B cell (primary cell): Measurements from ENCODE around the gene RNU1-4. TPM values are rescaled to one million over a fixed set of nuclear protein-coding genes. Genes with fewer than 3 reads are reported as not detected.
"Not testable (repeated sequence)": the region's sequence is repeated elsewhere in the genome, so short reads cannot be mapped to it uniquely, and the experiment has no call there.

Experiments used
- ATAC-seq: fragments of 200-7000 bp; cut with Tn5 transposase; one replicate; pipeline ENCODE4 v1.10.0; 2021; ENCODE audit warnings: low read depth, mild to moderate bottlenecking, moderate number of reproducible peaks, moderate library complexity
- CTCF ChIA-PET: fragments of 350-600 bp; sonication (Branson Sonifier 250); formaldehyde crosslinking; loops from one replicate; lab custom pipeline; 2021; ENCODE audit warnings: antibody characterized with exemption, inconsistent platforms; lab: Charles Lee
- POLR2A ChIA-PET: fragments of 350-600 bp; sonication (Branson Sonifier 250); formaldehyde crosslinking; loops from one replicate; lab custom pipeline; 2021; ENCODE audit warnings: antibody characterized with exemption; lab: Charles Lee
- DNase-seq: peaks from one replicate; pipeline ENCODE4 v3.0.0; 2013
- H2AFZ ChIP-seq: 2 replicates; pipeline ENCODE4 v1.6.1; 2012; ENCODE audit warnings: mild to moderate bottlenecking, low read depth, low read length; ENCODE audit not compliant: insufficient read depth, poor library complexity, severe bottlenecking
- H3K27ac ChIP-seq, 2 donors: 1 replicate in 1 of 2; 2 replicates in 1 of 2; pipeline ENCODE4 v1.5.1; 2012 to 2013; ENCODE audit warnings: low read length in 2 of 2, mild to moderate bottlenecking in 2 of 2, moderate library complexity in 1 of 2
- H3K27me3 ChIP-seq, 4 experiments: fragments of 200-600 bp in 1 of 4; sonication (generic) in 1 of 4; replicated peaks in 1 of 4; 1 replicate in 2 of 4; 2 replicates in 2 of 4; pipeline versions ENCODE4 v1.6.1 to v1.7.0; 2013 to 2016; ENCODE audit warnings: low read length in 3 of 4, mild to moderate bottlenecking in 2 of 4, mixed read lengths in 1 of 4, moderate library complexity in 1 of 4; ENCODE audit not compliant: insufficient read depth in 4 of 4, control insufficient read depth in 3 of 4; ENCODE audit errors: control extremely low read depth in 1 of 4
- H3K36me3 ChIP-seq, 2 experiments: replicated peaks in 1 of 2; 1 replicate in 1 of 2; 2 replicates in 1 of 2; pipeline versions ENCODE4 v1.6.1 to v1.7.1; 2013; ENCODE audit warnings: low read length in 1 of 2; ENCODE audit not compliant: insufficient read depth in 2 of 2, control insufficient read depth in 1 of 2; ENCODE audit errors: control extremely low read depth in 1 of 2, extremely low read depth in 1 of 2
- H3K4me1 ChIP-seq, 2 donors: fragments of 200-600 bp in 1 of 2; sonication (generic) in 1 of 2; 1 replicate in 1 of 2; 2 replicates in 1 of 2; pipeline versions ENCODE4 v1.5.1 to v1.6.1; 2013 to 2017; ENCODE audit warnings: low read length in 2 of 2; ENCODE audit not compliant: control insufficient read depth in 2 of 2, insufficient read depth in 2 of 2
- H3K4me2 ChIP-seq: replicated peaks from 2 replicates; pipeline ENCODE3; 2012; ENCODE audit warnings: mild to moderate bottlenecking, low read depth, low read length; ENCODE audit not compliant: poor library complexity, severe bottlenecking
- H3K4me3 ChIP-seq, 5 experiments: fragments of 200-600 bp in 1 of 5; sonication (generic) in 1 of 5; 1 replicate in 3 of 5; 2 replicates in 2 of 5; pipeline versions ENCODE4 v1.5.1 to v1.7.0; 2011 to 2016; ENCODE audit warnings: low read length in 4 of 5, mild to moderate bottlenecking in 4 of 5, low read depth in 2 of 5, control low read depth in 1 of 5, moderate library complexity in 1 of 5; ENCODE audit not compliant: insufficient read depth in 1 of 5; ENCODE audit errors: control extremely low read depth in 1 of 5, extremely low read depth in 1 of 5
- H3K79me2 ChIP-seq: fragments of 200-600 bp; sonication (generic); one replicate; pipeline ENCODE4 v1.6.0; 2016; ENCODE audit warnings: low read length; ENCODE audit not compliant: control insufficient read depth, insufficient read depth
- H3K9ac ChIP-seq: fragments of 200-600 bp; sonication (generic); 2 replicates; pipeline ENCODE4 v1.6.1; 2017; ENCODE audit warnings: mild to moderate bottlenecking, low read length, moderate library complexity
- H3K9me3 ChIP-seq, 3 donors: one replicate each; pipeline versions ENCODE4 v1.6.1 to v1.7.1; 2013; ENCODE audit warnings: low read length in 2 of 3; ENCODE audit not compliant: control insufficient read depth in 2 of 3, insufficient read depth in 1 of 3; ENCODE audit errors: control extremely low read depth in 1 of 3
- H4K20me1 ChIP-seq: 2 replicates; pipeline ENCODE4 v1.6.0; 2012; ENCODE audit warnings: mild to moderate bottlenecking, low read length; ENCODE audit not compliant: insufficient read depth, control insufficient read depth, poor library complexity, severe bottlenecking
- H3K27ac Mint-ChIP-seq: one replicate; pipeline ENCODE4 v1.8.0; 2021; ENCODE audit warnings: mixed read lengths
- H3K27me3 Mint-ChIP-seq: one replicate; pipeline ENCODE4 v1.8.0; 2021; ENCODE audit warnings: mixed read lengths
- H3K4me1 Mint-ChIP-seq: one replicate; pipeline ENCODE4 v1.8.0; 2021; ENCODE audit warnings: mixed read lengths
- H3K4me3 Mint-ChIP-seq: one replicate; pipeline ENCODE4 v1.8.0; 2021; ENCODE audit warnings: mixed read lengths
- H3K9me3 Mint-ChIP-seq: one replicate; pipeline ENCODE4 v1.8.0; 2022; ENCODE audit warnings: mixed read lengths; ENCODE audit not compliant: insufficient read depth
- CTCF ChIP-seq: fragments of 200-600 bp; IDR thresholded peaks from one replicate; pipeline ENCODE4 v1.8.0; 2022; ENCODE audit warnings: antibody characterized with exemption, mild to moderate bottlenecking
- EZH2 ChIP-seq: IDR thresholded peaks from 2 replicates; pipeline ENCODE4 v1.6.1; 2012; ENCODE audit warnings: borderline replicate concordance, low read depth, mild to moderate bottlenecking, moderate library complexity, low read length; ENCODE audit not compliant: insufficient read depth, poor library complexity, severe bottlenecking
- WGBS: methylation state at CpG from one replicate; pipeline ENCODE4 v1.1.5; 2013; ENCODE audit warnings: missing lambda C conversion rate; ENCODE audit not compliant: insufficient coverage; 5-methylcytosine and 5-hydroxymethylcytosine counted together
- intact Hi-C: fragments of 100-400 bp; cut with micrococcal nuclease; formaldehyde crosslinking; loops from one replicate; pipeline ENCODE4 v1.10.0; 2022
- polyA plus RNA-seq: library from polyadenylated mRNA; depleted of rRNA; stranded (reverse); fragments of >200 nt; gene quantifications from 2 replicates; pipeline ENCODE4 v1.2.3, GENCODE V29; 2012
- total RNA-seq, 2 donors: library from RNA; stranded (reverse); fragments of 120-200 nt in 1 of 2; gene quantifications; 1 replicate in 1 of 2; 2 replicates in 1 of 2; pipeline versions ENCODE4 v1.2.3 to v1.2.4, GENCODE V29; 2013 to 2022

Gene RNU1-4
- total and polyA plus RNA-seq, 2 donors (not counting 1 experiment from before 2014, with no cell fraction given): 4,377 TPM; not detected in 1

- no peak for ATAC-seq
- Mint-ChIP-seq H3K4me1 (no peaks in the 10 kb centered on the region), H3K9me3 (no peaks in the 10 kb centered on the region), H3K27me3 (peaks cover 23% of the 10 kb centered on the region), H3K27ac (no peak overlapping the region), H3K4me3 (no peak overlapping the region)
- no peak overlapping the region for H3K9ac ChIP-seq
- H3K36me3 ChIP-seq: no peaks in the 10 kb centered on the region
- no peak overlapping the region for H2AFZ ChIP-seq
- no peaks in the 10 kb centered on the region for H3K9me3 ChIP-seq
- no peaks in the 10 kb centered on the region for H3K79me2 ChIP-seq
- TF ChIP-seq EZH2: no peak
- TF ChIP-seq CTCF: no peak
- H3K4me3 ChIP-seq: no peak overlapping the region
- no peaks in the 10 kb centered on the region for H4K20me1 ChIP-seq
- ChIA-PET CTCF (interaction anchor here (1.1 to 2.4 kb wide), 3 partner anchors 10 to 171 kb away, joined by 3 to 10 read pairs (median 4); no protein-coding TSS in a partner anchor), POLR2A (no interaction called here)
- H3K4me2 ChIP-seq: no peak overlapping the region
- 87% methylated on average over 17 of the region's 20 CpGs for WGBS
- H3K27ac ChIP-seq: no peak overlapping the region
- peaks cover 0 to 13% (median 4%) of the 10 kb centered on the region in 4 experiments for H3K27me3 ChIP-seq
- no peak for DNase-seq
- intact Hi-C loops: no loop called here
- no peaks in the 10 kb centered on the region for H3K4me1 ChIP-seq
These were observed 22.8 kb upstream of the RNU1-4 start for GRCh38 chr1:16717336-16718098.

GRCh38 chr1:16718099-16718907 is 22.0 kb upstream of the RNU1-4 start:
- H3K9ac ChIP-seq, H2AFZ ChIP-seq, DNase-seq, H3K27ac ChIP-seq, H3K4me2 ChIP-seq, H3K9me3 ChIP-seq, ATAC-seq, H3K79me2 ChIP-seq, H3K27ac Mint-ChIP-seq, H3K4me3 Mint-ChIP-seq, H3K36me3 ChIP-seq, H3K4me3 ChIP-seq, H4K20me1 ChIP-seq, intact Hi-C loops, H3K9me3 Mint-ChIP-seq, H3K4me1 Mint-ChIP-seq, H3K4me1 ChIP-seq: not testable (repeated sequence)
- WGBS: 92% methylated on average over 14 of the region's 14 CpGs
- peaks cover 0 to 13% (median 4%) of the 10 kb centered on the region in 4 experiments for H3K27me3 ChIP-seq
- ChIA-PET POLR2A (interaction anchor here (0.6 kb wide), 1 partner anchor 105 kb away, joined by 3 read pairs; the partner anchor contains the start of gene NBPF1), CTCF (interaction anchor here (1.1 to 2.4 kb wide), 3 partner anchors 11 to 170 kb away, joined by 3 to 10 read pairs (median 4); no protein-coding TSS in a partner anchor)
- peaks cover 23% of the 10 kb centered on the region for H3K27me3 Mint-ChIP-seq
